GM10266 (cell line): Measurements from ENCODE around the gene FOXK2.
A peak's percentile ranks its signal among the peaks of the same experiment; 100 is the strongest.

Experiments used
- DNase-seq: peaks from one replicate; pipeline ENCODE4 v3.0.0; 2012; ENCODE audit errors: extremely low spot score
- TF ChIP-seq, protein P1 (sequence below): IDR thresholded peaks from 2 replicates; pipeline ENCODE4 v1.5.1; 2012; ENCODE audit warnings: mild to moderate bottlenecking, low read depth; ENCODE audit not compliant: control insufficient read depth, insufficient read depth; ENCODE audit errors: missing control alignments

FOXK2 gene

DNA sequence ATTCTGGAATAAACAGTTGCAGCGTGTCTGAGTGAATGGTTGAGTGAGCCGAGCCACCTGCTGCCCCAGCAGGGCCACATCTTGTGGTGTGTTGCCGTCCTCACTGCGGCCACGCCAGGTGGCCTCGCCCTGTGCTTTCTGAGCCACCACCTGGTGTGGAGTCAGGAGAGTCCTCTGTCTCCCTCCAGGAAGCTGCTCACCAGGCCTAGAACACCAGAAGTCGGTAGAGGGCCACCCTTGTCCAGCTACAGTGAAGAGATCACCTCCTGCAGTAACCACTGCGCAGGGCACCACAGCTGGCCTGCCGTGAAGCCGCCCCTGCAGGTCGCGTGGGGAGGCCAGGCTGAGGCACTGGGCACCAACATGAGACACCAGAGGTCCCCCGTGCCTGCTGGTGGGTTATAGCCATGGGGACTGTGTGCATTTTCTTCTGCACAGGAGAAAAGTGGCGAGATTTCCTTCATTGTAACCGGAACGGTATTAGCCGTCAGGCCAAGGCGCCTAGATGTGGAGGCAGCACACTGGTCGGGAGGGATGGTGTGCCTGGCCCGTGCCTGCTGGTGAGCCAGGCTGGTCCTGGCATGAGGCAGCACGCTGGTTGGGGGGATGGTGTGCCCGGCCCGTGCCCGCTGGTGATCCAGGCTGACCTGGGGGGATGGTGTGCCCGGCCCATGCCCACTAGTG, 28.9 kb upstream of the FOXK2 start:
- TF ChIP-seq, protein P1, sequence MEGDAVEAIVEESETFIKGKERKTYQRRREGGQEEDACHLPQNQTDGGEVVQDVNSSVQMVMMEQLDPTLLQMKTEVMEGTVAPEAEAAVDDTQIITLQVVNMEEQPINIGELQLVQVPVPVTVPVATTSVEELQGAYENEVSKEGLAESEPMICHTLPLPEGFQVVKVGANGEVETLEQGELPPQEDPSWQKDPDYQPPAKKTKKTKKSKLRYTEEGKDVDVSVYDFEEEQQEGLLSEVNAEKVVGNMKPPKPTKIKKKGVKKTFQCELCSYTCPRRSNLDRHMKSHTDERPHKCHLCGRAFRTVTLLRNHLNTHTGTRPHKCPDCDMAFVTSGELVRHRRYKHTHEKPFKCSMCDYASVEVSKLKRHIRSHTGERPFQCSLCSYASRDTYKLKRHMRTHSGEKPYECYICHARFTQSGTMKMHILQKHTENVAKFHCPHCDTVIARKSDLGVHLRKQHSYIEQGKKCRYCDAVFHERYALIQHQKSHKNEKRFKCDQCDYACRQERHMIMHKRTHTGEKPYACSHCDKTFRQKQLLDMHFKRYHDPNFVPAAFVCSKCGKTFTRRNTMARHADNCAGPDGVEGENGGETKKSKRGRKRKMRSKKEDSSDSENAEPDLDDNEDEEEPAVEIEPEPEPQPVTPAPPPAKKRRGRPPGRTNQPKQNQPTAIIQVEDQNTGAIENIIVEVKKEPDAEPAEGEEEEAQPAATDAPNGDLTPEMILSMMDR: peak; percentile 12
- no peak for DNase-seq

DNA sequence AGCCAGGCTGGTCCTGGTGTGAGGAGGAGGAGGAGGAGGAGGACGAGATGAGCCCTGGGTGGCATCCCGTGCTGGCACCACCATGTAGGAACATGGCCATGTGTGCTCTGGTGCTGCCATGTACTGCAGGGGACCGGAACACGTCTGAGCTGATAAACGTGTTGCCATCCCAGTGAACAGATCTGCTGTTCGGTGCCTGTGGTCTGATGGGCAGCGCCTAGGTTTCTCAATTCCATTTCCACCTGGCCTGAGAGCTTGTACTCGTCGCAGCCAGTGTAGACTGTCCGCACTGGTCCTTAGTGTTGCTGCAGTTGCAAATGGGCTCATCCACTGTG, 28.4 kb upstream of the FOXK2 start:
- TF ChIP-seq, protein P1: no peak
- no peak for DNase-seq

DNA sequence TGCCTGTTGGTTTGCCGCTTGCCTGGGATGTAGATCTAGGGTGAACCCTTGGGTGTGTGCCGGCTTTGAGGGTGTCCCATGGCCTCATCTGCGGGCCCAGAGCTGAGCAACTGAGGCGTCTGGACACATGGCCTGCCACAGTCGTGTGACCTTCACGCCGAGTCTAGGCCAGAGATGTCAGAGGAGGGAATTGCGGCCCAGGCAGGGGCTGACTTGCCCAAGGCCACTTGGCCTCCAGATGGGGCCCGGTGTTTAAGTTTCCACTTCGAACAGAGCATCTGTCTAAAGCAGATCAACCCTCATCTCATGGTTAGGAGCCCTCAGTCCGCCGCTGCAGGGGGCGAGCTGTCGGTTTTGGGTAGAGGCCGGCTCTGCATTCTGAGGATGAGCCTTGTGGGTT, 28.0 kb upstream of the FOXK2 start:
- TF ChIP-seq, protein P1: no peak
- no peak for DNase-seq

DNA sequence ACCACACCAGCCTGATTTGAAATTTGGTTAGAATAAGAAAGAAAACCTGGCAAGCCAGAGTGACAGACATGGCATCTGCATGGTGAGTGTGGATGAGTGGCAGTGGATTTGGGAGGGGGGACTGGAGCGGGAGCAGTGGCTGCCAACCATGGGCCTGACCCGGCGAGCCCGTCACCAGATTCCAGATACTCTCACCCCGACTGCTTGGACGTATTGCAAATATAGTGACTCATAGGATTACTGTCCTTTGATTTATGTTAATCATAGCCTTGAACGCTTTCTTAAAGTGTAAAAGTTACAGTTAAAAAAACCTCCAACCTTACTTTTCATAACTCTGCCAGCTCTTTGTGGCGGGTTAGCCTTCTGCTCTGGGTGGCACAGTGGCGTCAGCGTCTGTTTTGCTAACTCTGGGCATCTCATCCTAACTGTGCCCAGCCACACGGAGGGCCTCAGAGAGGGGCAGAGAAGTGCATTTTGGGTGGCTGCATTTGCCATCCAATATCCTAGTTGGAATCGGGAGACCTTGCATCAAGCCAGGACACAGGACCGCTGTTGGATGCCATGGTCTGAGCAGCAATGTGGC, 26.8 kb upstream of the FOXK2 start:
- no peak for DNase-seq
- TF ChIP-seq, protein P1: no peak

DNA sequence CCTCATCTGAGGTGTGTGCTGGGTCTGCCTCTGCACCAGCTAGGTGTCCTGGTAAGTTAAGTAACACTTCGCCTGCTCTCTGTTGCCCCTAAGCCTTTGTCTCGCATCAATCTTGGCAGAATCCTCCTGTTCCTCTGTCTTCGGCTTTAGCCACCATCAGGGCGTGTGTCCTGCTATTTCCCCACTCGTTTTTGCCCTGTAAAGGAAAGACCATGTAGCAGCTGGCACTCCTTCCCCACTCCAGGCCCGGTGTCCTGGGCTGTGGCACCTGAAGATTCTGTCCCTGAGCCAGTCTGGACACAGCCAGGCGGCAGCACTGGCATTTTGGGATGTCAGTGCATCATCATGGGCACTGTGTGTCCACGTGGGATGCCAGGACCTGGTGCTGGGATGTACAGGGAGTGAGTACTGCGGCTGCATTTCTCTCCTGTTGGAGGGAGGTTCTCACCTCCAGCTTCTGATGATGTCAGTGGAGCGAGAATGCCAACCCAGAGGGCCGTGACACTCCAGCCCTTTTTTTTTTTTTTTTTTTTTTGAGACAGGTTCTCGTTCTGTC, 26.2 kb upstream of the FOXK2 start:
- TF ChIP-seq, protein P1: no peak
- DNase-seq: no peak

DNA sequence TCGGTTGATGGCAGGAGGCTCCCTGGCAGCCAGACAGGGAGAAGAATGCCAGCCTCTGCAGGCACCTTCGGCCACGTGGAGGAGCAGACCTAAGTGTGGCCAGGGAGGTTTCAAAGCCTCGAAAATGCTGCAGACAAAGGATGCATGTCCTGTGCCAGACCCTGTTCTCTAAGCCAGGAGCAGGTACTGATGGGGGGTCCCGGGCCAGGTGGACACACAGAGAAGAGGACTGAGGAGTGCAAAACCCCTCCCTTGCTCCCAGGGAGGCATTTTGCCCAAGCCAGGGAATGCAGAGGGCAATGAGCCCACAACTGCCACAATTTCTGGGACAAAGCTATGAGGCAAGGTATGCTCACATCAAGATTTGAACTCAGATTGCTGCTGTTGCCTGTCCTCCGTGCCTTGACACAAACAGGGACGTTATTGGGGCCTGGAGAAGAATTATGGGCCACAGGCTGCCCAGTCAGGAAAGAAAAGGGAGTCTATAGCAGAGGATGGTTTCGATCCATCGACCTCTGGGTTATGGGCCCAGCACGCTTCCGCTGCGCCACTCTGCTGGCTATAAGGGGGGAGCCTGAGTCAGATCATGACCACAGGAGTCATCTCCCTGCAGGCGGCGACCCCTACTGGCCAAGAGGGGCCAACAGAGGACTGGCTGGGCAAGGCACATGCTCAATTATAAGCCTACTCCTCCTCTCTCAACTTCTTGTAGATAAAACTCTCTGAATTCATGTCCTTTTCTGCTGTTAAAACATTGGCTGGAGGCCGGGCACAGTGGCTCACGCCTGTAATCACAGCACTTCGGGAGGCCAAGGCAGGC, 25.1 kb upstream of the FOXK2 start:
- DNase-seq: peak; percentile 92
- TF ChIP-seq, protein P1: peak; percentile 94
